BLaER1 (cell line): ENCODE data around the gene CDH13.

Experiments
- H3K27ac ChIP-seq: shearing (Covaris generic); formaldehyde crosslinking; 2 replicates; pipeline ENCODE4 v1.8.1; 2022
- H3K27me3 ChIP-seq: shearing (Covaris generic); formaldehyde crosslinking; 2 replicates; pipeline ENCODE4 v1.8.1; 2022
- H3K36me3 ChIP-seq: shearing (Covaris generic); formaldehyde crosslinking; 2 replicates; pipeline ENCODE4 v1.8.1; 2022
- H3K4me1 ChIP-seq: shearing (Covaris generic); formaldehyde crosslinking; 2 replicates; pipeline ENCODE4 v1.8.1; 2022
- H3K4me2 ChIP-seq: shearing (Covaris generic); formaldehyde crosslinking; 2 replicates; pipeline ENCODE4 v1.8.1; 2022
- H3K4me3 ChIP-seq: shearing (Covaris generic); formaldehyde crosslinking; 2 replicates; pipeline ENCODE4 v1.8.1; 2022
- H3K9ac ChIP-seq: shearing (Covaris generic); formaldehyde crosslinking; 2 replicates; pipeline ENCODE4 v1.8.1; 2022
- H3K9me3 ChIP-seq: shearing (Covaris generic); formaldehyde crosslinking; 2 replicates; pipeline ENCODE4 v1.8.1; 2022
- H4K20me1 ChIP-seq: shearing (Covaris generic); formaldehyde crosslinking; 2 replicates; pipeline ENCODE4 v1.8.1; 2022
- Cebpa-rat ChIP-seq: shearing (Covaris generic); IDR thresholded peaks from 2 replicates; pipeline ENCODE4 v1.8.1; 2022

The CDH13 gene

DNA sequence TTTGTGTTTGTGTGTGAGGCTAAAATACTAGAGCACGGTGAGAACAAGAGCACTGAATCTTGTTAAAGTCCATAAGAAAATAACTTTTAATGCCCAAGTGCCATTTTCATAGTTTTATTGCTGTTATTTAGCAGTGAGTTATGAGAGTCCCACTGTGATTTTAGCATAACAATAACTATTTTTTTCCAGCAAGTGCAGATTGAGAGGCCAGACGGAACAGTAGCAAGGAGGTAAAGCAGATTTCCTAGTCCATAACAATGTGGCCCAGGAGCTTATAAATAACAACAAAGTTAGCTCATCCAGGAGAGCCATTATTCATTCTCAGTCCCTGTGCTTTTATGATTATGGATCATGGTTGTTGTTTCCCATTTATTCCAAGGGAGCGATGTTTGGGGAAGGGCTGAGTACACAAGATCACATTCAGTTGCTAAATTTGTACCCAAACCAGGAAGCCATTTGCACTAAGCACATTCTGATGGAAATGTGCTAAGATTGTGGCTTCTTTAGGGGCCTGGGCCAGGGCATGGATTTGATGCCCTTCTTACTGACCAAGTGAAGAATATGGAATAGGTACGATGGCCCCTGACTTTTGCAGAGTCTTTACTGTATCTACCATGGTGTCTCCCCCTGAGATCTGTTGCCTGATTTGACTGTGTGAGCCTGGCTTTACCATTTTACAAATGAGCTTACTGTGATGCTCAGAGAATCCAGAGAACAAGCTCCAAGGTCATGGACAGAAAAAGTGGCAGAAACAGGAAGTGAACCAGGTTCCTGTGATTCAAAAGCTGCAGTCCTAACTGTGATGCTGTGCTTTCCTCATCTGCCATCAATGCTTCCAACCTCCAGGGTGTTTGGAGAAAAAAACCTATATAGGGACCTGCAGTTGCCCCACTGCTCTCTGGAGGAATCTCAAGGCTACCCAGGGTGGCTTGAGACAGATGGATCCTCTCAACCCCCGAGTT is 976.3 kb downstream of the CDH13 start:
- Histone ChIP-seq H4K20me1 (no peaks in the 10 kb centered on the region), H3K4me1 (no peaks in the 10 kb centered on the region), H3K9me3 (no peaks in the 10 kb centered on the region), H3K27ac (no peak overlapping the region), H3K4me2 (no peak overlapping the region), H3K9ac (no peak overlapping the region), H3K4me3 (no peak overlapping the region), H3K27me3 (no peaks in the 10 kb centered on the region), H3K36me3 (no peaks in the 10 kb centered on the region)
- no peak for TF ChIP-seq Cebpa-rat

DNA sequence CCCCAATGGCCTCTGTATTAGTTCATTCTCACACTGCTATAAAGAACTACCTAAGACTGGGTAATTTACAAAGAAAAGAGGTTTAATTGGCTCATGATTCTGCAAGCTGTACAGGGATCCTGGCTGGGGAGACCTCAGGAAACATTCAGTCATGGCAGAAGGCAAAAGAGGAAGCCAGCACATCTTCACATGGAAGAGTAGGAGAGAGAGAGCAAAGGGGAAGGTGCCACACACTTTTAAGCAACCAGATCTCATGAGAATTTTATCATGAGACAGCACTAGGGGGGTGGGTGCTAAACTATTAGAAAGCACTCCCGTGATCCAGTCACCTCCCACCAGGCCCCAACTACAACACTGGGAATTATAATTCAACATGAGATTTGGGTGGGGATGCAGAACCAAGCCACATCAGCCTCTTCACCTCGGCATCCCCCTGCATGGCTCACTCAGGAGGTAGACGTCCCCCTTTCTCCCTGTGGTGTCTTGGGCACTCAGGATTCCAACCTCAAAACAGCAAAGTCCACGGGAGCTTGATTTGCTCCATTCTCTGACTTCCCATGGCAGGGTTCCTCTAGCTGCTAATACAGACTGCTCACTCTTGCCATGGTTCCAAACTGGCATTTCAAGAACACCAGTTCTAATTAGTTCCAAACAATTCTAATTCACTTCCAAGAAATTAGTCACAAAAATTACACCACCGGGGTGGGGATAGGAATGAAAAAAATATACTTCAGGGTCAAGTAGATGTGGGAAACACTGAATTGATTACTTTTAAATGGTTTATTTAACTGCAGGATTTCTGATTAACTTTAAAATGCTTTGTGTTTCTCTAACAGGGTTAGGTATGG is 977.2 kb downstream of the CDH13 start:
- H3K4me2 ChIP-seq = no peak overlapping the region
- H3K4me3 ChIP-seq = no peak overlapping the region
- H3K9ac ChIP-seq = no peak overlapping the region
- no peak overlapping the region for H3K27ac ChIP-seq
- no peaks in the 10 kb centered on the region for H4K20me1 ChIP-seq
- no peaks in the 10 kb centered on the region for H3K36me3 ChIP-seq
- no peak for TF ChIP-seq Cebpa-rat
- no peaks in the 10 kb centered on the region for H3K27me3 ChIP-seq
- H3K9me3 ChIP-seq = no peaks in the 10 kb centered on the region
- no peaks in the 10 kb centered on the region for H3K4me1 ChIP-seq

DNA sequence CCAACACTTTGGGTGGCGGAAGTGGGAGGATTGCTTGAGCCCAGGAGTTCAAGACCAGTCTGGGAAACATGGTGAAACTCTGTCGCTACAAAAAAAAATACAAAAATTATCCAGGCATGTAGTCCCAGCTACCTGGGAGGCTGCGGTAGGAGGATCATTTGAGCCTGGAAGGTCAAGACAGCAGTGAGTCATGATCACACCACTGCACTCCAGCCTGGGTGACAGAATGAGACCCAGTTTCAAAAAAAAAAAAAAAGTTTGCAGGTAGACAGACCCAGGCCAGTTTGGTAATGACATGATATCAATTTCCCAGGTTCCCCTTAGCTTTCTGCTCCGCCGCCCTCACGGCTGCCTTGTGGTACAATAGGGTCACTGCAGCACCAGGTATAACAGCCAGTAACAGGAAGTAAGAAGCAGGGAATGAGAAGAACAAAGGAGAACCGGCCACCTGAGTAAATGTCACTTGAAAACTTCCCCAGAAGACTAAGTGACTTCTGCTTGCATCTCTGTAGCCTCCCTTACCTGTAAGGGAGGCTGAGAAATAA is 979.8 kb downstream of the CDH13 start:
- Histone ChIP-seq H3K4me3 (no peak overlapping the region), H3K36me3 (no peaks in the 10 kb centered on the region), H3K4me1 (no peaks in the 10 kb centered on the region), H3K27me3 (no peaks in the 10 kb centered on the region), H3K9ac (no peak overlapping the region), H3K4me2 (no peak overlapping the region), H4K20me1 (no peaks in the 10 kb centered on the region), H3K9me3 (no peaks in the 10 kb centered on the region), H3K27ac (no peak overlapping the region)
- no peak for TF ChIP-seq Cebpa-rat

DNA sequence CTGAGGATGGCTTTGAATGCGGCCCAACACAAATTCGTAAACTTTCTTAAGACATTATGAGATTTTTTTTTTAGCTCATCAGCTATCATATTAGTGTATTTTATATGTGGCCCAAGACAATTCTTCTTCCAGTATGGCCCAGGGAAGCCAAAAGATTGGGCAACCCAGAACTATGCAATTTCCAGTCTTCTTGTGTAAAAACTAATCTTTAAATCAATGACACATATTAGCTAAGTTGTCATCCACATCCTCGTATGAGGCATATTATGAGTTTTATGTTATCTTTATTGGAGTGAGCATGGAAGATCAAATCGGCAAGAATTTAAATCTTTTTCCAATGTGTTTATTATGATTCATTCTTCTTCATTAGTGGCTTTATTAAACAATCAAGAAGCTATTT is 982.4 kb downstream of the CDH13 start:
- H3K36me3 ChIP-seq = no peaks in the 10 kb centered on the region
- no peaks in the 10 kb centered on the region for H4K20me1 ChIP-seq
- H3K4me1 ChIP-seq = no peaks in the 10 kb centered on the region
- TF ChIP-seq Cebpa-rat = no peak
- no peaks in the 10 kb centered on the region for H3K9me3 ChIP-seq
- no peak overlapping the region for H3K9ac ChIP-seq
- no peak overlapping the region for H3K4me3 ChIP-seq
- no peak overlapping the region for H3K27ac ChIP-seq
- H3K27me3 ChIP-seq = no peaks in the 10 kb centered on the region
- no peak overlapping the region for H3K4me2 ChIP-seq

DNA sequence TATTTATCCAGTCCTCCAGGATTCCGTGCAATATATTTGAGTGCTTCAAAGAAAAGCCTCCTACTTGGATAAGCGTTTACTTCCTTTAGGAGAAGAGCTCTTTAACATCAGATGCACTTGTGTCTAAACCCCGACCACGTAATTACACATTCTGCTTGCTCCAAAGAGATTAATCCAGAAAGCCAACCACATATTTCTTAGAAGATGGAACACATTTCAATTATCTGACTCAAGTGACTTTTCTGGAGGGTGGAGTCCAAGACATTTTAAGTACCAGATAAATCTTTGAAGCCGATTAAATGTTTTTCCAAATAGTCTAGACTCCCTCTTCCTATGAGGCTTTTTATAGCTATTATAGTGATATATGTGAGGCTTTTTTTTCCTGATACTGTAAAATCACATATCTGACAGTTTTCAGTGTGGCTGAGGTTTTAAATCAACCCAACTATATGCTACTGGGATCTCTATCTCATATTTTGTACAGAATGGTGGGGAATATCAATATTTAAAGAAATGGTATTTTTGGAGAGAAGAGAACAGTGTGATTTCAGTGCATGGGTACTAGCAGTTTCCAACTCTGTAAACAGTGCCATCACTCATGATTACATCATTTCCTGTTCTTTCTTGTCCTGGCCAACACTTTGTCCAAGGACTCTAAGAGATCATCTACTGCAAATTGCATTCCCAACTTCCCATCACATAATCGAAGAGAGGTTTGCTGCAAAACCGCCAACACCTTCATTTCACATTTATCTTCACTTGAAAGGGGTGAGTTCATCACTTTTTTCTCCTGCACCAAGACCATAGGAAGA is 988.6 kb downstream of the CDH13 start:
- Histone ChIP-seq H3K27me3 (no peaks in the 10 kb centered on the region), H3K9me3 (no peaks in the 10 kb centered on the region), H3K4me1 (no peaks in the 10 kb centered on the region), H3K4me3 (no peak overlapping the region), H3K36me3 (no peaks in the 10 kb centered on the region), H3K4me2 (no peak overlapping the region), H3K27ac (no peak overlapping the region), H4K20me1 (no peaks in the 10 kb centered on the region), H3K9ac (no peak overlapping the region)
- no peak for TF ChIP-seq Cebpa-rat

DNA sequence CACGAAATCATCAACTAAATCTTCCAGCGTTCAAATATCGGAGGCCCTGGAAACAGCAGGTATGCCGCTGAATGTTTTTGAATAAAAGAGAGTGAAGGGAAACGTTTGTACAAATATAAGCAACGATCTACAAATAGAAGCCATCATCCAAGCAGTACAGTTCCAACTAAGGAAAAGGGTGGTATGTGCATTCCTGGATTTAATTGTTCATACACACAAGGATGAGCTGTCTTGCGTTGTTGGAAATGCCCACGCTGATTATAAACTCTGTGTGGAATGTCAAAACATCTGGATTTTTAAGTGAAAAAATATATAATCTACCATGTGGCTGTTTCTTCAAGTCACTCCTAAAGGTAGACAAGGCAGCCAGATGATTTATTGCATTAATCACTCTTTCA is 989.2 kb downstream of the CDH13 start:
- Histone ChIP-seq H3K4me1 (no peaks in the 10 kb centered on the region), H3K4me3 (no peak overlapping the region), H3K27me3 (no peaks in the 10 kb centered on the region), H3K27ac (no peak overlapping the region), H3K9ac (no peak overlapping the region), H3K36me3 (no peaks in the 10 kb centered on the region), H3K9me3 (no peaks in the 10 kb centered on the region), H3K4me2 (no peak overlapping the region), H4K20me1 (no peaks in the 10 kb centered on the region)
- TF ChIP-seq Cebpa-rat = no peak

DNA sequence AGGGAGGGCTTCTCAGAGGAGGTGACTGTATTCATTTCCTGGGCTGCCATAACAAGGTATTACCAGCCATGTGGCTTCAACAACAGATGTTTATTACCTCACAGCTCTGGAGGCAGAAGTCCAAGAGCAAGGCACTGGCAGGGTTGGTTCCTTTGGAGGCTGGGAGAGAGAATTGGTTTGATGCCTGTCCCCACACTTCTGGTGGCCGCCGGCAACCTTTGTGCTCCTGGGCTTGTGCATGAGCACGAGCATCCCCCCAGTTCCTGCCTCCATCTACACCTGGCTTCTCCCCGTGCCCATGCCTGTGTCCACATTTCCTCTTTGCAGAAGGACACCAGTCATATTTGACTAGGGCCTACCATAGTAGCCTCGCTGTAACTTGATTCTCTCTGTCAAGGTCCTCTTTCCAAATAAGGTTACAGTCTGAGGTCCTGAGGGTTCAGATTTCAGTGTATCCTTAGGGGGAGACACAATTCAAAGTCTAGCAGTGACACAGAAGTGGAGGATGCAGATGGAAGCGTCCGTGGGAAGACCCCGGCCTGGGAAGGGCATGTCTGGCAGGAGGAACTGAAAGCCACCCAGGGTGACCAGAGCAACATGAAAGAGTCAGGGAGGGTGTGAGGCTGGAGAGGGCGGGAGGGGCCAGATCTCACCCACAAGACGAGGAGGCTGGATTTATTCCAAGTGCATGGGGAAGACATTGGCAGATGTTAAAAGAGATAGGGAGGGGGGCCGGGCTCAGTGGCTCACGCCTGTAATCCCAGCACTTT is 992.8 kb downstream of the CDH13 start:
- Histone ChIP-seq H3K36me3 (no peaks in the 10 kb centered on the region), H3K9ac (no peak overlapping the region), H3K4me3 (no peak overlapping the region), H3K27ac (no peak overlapping the region), H3K4me1 (no peaks in the 10 kb centered on the region), H4K20me1 (no peaks in the 10 kb centered on the region), H3K27me3 (no peaks in the 10 kb centered on the region), H3K4me2 (no peak overlapping the region), H3K9me3 (no peaks in the 10 kb centered on the region)
- TF ChIP-seq Cebpa-rat = no peak

DNA sequence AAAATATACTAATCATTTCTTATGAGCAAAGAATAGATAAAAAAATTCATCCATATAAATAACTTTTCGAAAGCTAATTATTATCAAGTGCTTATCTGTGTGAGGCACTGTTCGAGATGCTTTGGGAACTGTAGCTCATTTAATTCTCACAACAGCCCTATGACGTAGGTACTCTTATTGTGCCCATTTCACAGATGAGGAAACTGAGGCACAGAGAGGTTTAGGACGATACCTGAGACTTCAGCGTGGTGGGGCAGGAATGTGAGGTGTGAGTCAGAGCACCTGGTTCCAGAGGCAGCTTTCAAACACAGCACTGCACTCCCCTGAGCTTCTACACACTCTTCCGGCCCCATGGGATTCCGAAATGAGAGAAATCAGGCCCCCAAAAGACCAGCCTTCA is 995.2 kb downstream of the CDH13 start:
- TF ChIP-seq Cebpa-rat = no peak
- Histone ChIP-seq H3K9ac (no peak overlapping the region), H3K4me1 (no peaks in the 10 kb centered on the region), H3K9me3 (no peaks in the 10 kb centered on the region), H3K27ac (no peak overlapping the region), H4K20me1 (no peaks in the 10 kb centered on the region), H3K36me3 (no peaks in the 10 kb centered on the region), H3K27me3 (no peaks in the 10 kb centered on the region), H3K4me2 (no peak overlapping the region), H3K4me3 (no peak overlapping the region)
